ENCODE results near the gene CYRIA.

Gene CYRIA

DNA sequence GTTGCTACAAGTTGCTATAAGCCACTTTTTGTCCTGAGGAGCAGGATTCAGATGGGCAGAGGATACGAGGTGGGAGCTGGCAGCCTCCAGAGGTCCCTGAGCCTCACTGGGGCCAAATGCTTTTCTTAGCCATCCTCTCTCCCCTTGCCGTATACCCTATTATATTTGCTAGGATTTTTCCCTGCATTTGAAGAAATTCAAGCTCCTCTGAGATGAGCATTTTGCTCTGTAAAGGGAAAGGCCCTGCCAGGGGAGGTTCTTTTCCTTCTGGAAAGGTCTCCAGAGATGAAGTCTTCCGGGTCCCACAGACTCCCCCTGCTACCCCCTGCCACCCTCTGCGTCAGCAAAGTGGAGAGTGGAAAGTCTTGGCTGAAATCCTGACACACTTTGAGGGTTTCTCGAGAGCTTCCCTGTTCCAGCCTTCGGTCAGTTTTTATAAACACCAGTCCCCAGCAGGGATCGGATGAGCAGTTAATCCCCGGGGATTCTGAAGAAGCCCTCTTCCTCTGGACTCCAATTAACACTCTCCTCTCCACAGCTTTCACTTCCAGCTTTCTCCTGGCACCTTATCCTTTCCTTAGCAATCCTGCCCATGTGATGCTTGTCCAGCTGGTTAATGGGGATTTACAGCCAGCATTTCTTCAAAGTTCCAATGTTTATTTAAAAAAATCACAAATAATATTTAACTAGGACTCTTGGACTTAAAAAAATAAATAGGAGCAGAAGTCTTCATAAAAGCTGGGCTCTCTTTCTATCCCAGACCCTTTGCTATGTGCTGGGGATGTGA is 13.1 kb downstream of the CYRIA start:
- TF ChIP-seq, protein P1, sequence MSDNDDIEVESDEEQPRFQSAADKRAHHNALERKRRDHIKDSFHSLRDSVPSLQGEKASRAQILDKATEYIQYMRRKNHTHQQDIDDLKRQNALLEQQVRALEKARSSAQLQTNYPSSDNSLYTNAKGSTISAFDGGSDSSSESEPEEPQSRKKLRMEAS (IDR thresholded peaks at IDR 0.05) = no peak

DNA sequence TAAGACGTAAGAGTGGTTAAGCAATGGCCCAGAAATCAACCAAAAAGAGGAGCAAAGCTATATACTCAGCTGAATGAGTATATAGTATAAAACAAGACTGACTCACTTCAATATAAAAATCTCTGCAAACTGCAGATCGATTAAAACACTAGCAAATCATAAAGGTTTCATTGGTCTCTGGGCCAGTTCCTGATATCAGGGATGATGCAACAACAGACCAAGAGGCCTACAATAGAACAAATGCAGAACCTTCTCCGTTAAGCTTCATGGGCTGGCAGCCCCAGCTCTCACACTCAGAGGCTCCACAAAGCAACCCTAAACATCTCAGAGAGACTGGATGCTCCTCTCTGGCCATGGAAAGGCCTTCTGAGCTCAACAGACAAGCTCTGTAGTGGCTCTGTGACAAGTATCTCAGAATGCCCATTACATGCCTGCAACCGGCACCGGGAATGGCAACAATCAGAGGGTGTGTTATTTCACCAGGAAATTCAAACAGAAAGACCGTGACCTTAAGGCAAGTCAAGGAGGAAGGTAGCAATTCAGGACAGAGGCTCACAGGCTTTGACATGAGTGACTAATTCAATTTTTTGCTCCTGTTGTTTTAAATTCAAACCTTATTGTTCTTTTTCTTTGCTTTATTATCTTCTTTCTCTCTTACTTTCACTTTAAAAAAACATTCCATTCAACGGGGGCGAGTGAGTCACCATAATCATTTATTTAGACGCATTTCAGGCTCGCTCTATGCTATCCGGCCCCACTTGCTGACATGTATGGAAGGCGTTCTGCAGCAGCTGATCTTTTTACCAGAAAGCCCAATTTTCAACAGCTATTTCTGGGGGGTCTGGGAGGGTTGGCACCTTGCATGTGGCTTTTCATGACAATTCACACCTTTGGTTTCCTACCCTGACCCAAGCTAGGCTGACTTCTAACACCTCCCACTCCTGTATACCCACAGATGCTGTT is 15.1 kb downstream of the CYRIA start:
- TF ChIP-seq EP300 (IDR thresholded peaks at IDR 0.05; ENCODE audit: borderline replicate concordance) (no peak), TCF12 (IDR thresholded peaks at IDR 0.05; ENCODE audit: low read depth) (no peak), ZBTB7A (IDR thresholded peaks at IDR 0.05; ENCODE audit: low read depth) (no peak), YY1 (IDR thresholded peaks at IDR 0.05; ENCODE audit: low read depth) (no peak), CEBPB (IDR thresholded peaks at IDR 0.05) (no peak)
- TF ChIP-seq, protein P2, sequence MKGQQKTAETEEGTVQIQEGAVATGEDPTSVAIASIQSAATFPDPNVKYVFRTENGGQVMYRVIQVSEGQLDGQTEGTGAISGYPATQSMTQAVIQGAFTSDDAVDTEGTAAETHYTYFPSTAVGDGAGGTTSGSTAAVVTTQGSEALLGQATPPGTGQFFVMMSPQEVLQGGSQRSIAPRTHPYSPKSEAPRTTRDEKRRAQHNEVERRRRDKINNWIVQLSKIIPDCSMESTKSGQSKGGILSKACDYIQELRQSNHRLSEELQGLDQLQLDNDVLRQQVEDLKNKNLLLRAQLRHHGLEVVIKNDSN (IDR thresholded peaks at IDR 0.05) = no peak
- TF ChIP-seq, protein P1 (IDR thresholded peaks at IDR 0.05) = no peak

DNA sequence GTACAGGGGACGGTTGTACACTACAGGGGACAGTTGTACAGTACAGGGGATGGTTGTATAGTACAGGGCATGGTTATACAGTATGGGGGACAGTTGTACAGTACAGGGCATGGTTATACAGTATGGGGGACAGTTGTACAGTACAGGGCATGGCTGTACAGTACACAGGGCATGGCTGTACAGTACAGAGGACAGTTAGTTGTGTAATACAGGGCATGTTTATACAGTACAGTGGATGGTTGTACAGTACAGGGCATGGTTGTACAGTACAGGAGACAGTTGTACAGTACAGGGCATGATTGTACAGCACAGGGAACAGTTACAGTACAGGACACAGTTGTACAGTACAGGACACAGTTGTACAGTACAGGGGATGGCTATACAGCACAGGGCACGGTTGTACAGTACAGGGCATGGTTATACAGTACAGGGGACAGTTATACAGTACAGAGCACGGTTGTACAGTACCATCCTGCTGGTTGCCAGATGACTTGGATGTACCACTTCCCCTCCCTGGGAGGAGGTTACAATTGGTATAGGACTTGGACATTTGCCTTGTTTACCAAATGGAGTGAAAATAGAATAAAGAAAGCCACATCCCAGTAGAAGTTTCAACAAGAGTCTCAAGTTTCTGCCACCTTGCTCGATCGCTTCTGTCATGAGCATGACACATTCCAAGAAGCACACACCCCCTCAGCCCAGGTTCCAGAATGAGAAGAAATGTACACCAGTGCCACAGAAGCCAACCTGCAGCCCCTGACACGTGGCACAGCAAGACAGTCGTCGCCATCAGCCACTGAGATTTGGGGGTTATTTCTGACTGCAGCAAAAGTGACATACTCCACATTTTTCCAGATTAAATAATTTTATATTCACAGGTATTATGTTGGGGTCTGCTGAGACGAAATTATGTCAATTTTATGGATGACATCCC is 16.0 kb downstream of the CYRIA start:
- TF ChIP-seq YY1 (IDR thresholded peaks at IDR 0.05; ENCODE audit: low read depth) (no peak), EGR1 (IDR thresholded peaks at IDR 0.05) (no peak), TEAD4 (IDR thresholded peaks at IDR 0.05) (peak; percentile 41; the same call in 1 of the 2 replicates)
- TF ChIP-seq, protein P1 (IDR thresholded peaks at IDR 0.05) = 0 out of 2 replicates have a peak, but pooled peaks have one; percentile 25

DNA sequence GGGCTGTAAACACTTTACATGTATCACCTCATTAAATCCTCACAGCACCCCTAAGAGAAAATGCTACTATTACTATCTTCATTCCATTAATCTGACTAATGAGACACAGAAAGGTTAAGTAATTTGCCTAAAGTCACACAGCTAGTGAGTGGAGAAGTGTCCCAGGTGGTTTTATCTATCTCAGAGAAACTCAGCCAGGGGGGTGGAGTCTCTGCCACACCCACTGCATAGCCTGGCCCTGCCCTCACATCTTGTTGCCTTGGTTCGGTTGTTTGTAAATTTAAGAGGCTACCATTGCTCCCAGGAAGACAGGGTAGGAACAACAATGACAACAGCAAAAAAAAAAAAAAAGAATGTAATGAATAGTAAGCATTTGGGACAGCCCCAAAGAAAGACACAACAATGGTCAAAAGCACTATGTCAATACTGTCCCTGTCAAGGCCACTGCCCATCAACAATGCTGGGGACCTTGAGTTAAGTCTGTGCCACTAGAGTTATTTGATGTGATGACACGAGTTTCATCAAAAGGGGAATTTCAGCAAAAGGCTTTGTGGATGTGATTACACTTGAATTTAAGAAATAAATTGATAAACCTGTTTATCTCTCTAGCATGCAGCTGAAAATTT is 17.5 kb downstream of the CYRIA start:
- TF ChIP-seq NFIC (IDR thresholded peaks at IDR 0.05) (no peak), CREB1 (IDR thresholded peaks at IDR 0.05; ENCODE audit: low read depth) (no peak), EGR1 (IDR thresholded peaks at IDR 0.05) (no peak), CEBPB (IDR thresholded peaks at IDR 0.05) (no peak), EP300 (IDR thresholded peaks at IDR 0.05; ENCODE audit: borderline replicate concordance) (no peak), TEAD4 (IDR thresholded peaks at IDR 0.05) (no peak), FOXM1 (IDR thresholded peaks at IDR 0.05; ENCODE audit: borderline replicate concordance, low read depth) (no peak), RAD21 (IDR thresholded peaks at IDR 0.05; ENCODE audit: low read depth) (no peak), ZBTB7A (IDR thresholded peaks at IDR 0.05; ENCODE audit: low read depth) (no peak), TCF12 (IDR thresholded peaks at IDR 0.05; ENCODE audit: low read depth) (no peak), TAF1 (IDR thresholded peaks at IDR 0.05; ENCODE audit: low read depth) (no peak), YY1 (IDR thresholded peaks at IDR 0.05; ENCODE audit: low read depth) (no peak)
- TF ChIP-seq, protein P2 (IDR thresholded peaks at IDR 0.05) = no peak
- TF ChIP-seq, protein P3, sequence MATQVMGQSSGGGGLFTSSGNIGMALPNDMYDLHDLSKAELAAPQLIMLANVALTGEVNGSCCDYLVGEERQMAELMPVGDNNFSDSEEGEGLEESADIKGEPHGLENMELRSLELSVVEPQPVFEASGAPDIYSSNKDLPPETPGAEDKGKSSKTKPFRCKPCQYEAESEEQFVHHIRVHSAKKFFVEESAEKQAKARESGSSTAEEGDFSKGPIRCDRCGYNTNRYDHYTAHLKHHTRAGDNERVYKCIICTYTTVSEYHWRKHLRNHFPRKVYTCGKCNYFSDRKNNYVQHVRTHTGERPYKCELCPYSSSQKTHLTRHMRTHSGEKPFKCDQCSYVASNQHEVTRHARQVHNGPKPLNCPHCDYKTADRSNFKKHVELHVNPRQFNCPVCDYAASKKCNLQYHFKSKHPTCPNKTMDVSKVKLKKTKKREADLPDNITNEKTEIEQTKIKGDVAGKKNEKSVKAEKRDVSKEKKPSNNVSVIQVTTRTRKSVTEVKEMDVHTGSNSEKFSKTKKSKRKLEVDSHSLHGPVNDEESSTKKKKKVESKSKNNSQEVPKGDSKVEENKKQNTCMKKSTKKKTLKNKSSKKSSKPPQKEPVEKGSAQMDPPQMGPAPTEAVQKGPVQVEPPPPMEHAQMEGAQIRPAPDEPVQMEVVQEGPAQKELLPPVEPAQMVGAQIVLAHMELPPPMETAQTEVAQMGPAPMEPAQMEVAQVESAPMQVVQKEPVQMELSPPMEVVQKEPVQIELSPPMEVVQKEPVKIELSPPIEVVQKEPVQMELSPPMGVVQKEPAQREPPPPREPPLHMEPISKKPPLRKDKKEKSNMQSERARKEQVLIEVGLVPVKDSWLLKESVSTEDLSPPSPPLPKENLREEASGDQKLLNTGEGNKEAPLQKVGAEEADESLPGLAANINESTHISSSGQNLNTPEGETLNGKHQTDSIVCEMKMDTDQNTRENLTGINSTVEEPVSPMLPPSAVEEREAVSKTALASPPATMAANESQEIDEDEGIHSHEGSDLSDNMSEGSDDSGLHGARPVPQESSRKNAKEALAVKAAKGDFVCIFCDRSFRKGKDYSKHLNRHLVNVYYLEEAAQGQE (IDR thresholded peaks at IDR 0.05; ENCODE audit: low read depth) = no peak
- TF ChIP-seq, protein P1 (IDR thresholded peaks at IDR 0.05) = no peak

DNA sequence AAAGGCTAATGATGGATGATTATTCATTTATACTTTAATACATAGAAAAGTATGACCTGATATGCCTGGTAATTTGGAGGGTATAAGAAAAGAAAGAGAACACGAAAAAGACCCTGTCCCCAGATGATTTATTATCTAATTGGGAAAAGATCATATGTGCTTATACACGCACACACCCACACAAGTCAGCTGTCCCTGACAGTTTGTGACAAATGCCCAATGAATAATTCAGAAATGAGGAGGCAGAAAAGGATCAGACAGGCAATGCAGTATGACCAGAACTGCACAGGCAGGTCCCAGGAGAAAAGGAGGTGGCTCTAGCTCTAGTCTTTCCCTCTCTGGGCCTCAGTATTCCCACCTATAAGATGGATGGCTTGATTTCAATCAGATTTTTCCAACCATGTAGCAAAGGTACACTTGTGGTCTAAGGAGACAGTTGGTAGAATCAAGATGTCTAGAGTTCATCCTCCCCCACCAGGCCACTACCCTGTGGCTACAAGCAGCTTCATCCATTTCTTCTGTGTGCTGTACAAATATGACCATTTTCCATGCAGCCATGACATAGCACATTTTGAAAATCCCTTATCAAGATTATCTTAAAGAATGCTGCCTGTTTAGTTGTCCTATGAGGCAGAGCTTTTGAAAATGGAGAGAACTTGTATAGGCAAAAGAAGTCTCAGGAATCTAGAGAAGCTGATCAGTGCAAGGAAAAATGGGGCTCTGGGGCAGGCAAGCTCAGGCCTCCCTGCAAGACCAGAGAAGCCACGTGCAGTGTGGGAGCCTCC is 19.7 kb downstream of the CYRIA start:
- no peak for TF ChIP-seq TAF1 (IDR thresholded peaks at IDR 0.05; ENCODE audit: low read depth)
- TF ChIP-seq, protein P2 (IDR thresholded peaks at IDR 0.05) = no peak
